Muscle of arm (tissue), 14 donors: ENCODE measurements around the gene OGFRL1. TPM values are rescaled to one million over a fixed set of nuclear protein-coding genes. Genes with fewer than 3 reads are reported as not detected.
"Not testable (repeated sequence)": the region's sequence is repeated elsewhere in the genome, so short reads cannot be mapped to it uniquely, and the experiment has no call there.

ENCODE experiments used
- DNase-seq: peaks from one replicate; pipeline ENCODE4 v3.0.0-alpha.2; 2013
- long read RNA-seq, 11 donors: transcript quantifications; one replicate each; lab custom pipeline, GENCODE V29; 2026
- polyA plus RNA-seq, 12 donors: library from polyadenylated mRNA; unstranded; fragments of 120-200 nt; gene quantifications; one replicate each; pipeline ENCODE4 v1.2.1, GENCODE V29; 2013; ENCODE audit not compliant: insufficient read length in 12 of 12

The OGFRL1 gene
- polyA plus RNA-seq = 10 to 100 TPM in 9 of 12 donors, 1 to 10 TPM in 3; 7.6 to 49.2 (median 10.9) TPM
- long read RNA-seq, donor 1 = 0 reads
- long read RNA-seq, donor 2, full-length matches to known transcripts = 4 of 4 reads
- long read RNA-seq, donor 2, partial matches to known transcripts = 0 of 4 reads
- long read RNA-seq, donor 2, other reads (novel, unspliced or antisense) = 0 of 4 reads
- long read RNA-seq, donor 3 = 0 reads
- long read RNA-seq, donor 4, full-length matches to known transcripts = 1 of 1 reads
- long read RNA-seq, donor 4, partial matches to known transcripts = 0 of 1 reads
- long read RNA-seq, donor 4, other reads (novel, unspliced or antisense) = 0 of 1 reads
- long read RNA-seq, donor 5, full-length matches to known transcripts = 3 of 3 reads
- long read RNA-seq, donor 5, partial matches to known transcripts = 0 of 3 reads
- long read RNA-seq, donor 5, other reads (novel, unspliced or antisense) = 0 of 3 reads
- long read RNA-seq, donor 6, full-length matches to known transcripts = 2 of 2 reads
- long read RNA-seq, donor 6, partial matches to known transcripts = 0 of 2 reads
- long read RNA-seq, donor 6, other reads (novel, unspliced or antisense) = 0 of 2 reads
- long read RNA-seq, donor 7, full-length matches to known transcripts = 1 of 1 reads
- long read RNA-seq, donor 7, partial matches to known transcripts = 0 of 1 reads
- long read RNA-seq, donor 7, other reads (novel, unspliced or antisense) = 0 of 1 reads
- long read RNA-seq, donor 8, full-length matches to known transcripts = 2 of 2 reads
- long read RNA-seq, donor 8, partial matches to known transcripts = 0 of 2 reads
- long read RNA-seq, donor 8, other reads (novel, unspliced or antisense) = 0 of 2 reads
- long read RNA-seq, donor 9 = 0 reads
- long read RNA-seq, donor 10, full-length matches to known transcripts = 1 of 1 reads
- long read RNA-seq, donor 10, partial matches to known transcripts = 0 of 1 reads
- long read RNA-seq, donor 10, other reads (novel, unspliced or antisense) = 0 of 1 reads
- long read RNA-seq, donor 11 = 0 reads

- peak; percentile 49 for DNase-seq
These were observed at the start of gene OGFRL1 for GRCh38 chr6:71288228-71289038. OGFRL1 (plus strand) TSS chr6:71288811; CDS start chr6:71288937, 126 bp downstream.

DNA sequence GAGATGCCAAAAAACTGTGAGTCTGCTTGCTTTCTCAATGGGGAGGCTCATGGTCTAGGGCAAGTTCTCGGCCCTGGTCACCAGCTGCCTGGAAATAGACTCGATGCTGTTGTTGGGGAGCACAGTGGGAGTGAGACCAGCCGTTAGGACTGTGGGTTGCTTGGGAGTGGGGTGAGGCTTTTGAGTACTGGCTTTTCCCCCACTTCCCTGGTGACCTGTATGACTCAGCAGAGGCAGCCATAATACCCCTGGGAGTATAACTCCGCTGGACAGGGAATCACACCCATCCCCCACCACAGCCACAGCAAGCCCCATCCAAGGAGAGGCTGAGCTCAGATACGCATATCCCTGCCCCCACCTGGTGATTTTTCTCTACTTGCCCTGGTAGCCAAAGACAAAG, 48.9 kb upstream of the OGFRL1 start:
- DNase-seq = no peak

- no peak for DNase-seq
These were observed 43.2 kb upstream of the OGFRL1 start for GRCh38 chr6:71245265-71246049.

GRCh38 chr6:71246596-71246995, 42.0 kb upstream of the OGFRL1 start:
- DNase-seq = no peak

DNA sequence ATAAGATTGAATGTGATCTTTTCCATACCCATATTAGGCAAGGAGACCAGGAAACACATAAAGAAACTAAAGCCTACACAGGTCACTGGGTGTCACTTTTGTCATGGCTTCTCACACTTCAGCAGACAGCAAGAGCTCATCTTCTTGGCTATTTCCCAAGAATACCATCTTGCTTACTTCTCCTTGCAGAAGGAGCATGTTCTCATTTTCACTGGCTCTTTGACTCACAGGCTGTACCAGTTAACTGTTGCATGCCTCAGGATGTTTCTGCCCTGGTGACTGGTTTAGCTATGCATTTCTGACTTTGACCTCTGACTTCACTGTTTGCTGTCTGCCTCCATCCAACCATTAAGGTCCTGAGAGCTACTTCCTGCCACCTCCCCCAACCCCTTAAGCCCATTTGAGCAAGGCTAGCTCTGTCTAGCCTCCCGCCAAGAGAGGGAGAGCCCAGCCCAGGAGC, 40.3 kb upstream of the OGFRL1 start:
- DNase-seq = peak; percentile 17

DNA sequence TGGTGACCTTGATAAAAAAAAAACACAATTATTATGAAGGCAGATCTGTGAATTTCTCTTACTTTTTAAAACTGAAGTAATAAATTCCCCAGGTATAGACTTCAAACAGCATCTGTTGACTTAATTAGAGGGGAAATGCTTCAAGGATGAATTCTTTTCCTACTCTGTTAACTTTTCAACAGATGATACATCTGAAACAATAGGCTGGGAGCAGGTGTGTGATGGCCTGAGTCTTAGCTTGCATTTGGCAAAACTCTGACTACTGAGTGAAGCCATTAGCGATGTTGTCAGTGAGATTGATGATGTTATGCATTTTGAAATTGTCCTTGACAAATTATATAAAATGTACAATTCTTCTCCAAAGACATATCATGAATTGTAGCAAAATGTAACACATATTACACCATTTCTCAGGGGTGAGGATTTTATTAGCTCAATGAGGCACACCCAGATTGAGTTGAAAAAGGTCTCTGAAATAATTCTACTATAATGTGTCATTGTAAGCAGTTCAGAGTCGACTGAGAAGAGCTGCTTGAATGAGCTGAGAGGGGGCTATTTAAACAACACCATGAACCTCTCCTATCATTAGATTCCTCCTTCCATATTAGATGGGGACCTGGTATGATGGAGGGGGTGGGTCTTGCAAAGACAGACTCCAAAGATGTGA, 39.6 kb upstream of the OGFRL1 start:
- DNase-seq = no peak

DNA sequence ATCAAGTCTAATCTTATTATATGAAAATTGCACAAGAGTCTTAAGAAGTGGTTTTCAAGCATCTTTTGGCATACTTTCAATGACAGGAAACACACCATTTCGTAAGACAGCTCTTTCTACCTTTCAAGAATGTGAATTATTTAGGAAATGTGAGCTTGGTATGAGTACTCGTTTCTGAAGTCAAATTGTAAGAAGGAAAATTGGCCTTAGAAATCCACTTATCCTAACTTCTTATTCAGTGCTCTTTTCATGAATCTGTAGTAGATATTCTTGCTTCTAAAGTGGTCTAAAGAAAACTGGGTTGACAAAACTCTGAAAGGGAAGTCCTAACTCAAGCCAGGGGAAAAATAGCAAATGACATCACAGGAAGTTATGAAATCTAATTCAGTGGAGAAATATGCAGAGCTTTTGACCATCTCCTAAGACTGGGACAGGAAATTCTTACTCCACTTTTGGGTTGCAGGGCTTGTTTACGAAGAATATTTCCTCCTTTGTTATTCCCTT, 38.5 kb upstream of the OGFRL1 start:
- peak; percentile 44 for DNase-seq

DNA sequence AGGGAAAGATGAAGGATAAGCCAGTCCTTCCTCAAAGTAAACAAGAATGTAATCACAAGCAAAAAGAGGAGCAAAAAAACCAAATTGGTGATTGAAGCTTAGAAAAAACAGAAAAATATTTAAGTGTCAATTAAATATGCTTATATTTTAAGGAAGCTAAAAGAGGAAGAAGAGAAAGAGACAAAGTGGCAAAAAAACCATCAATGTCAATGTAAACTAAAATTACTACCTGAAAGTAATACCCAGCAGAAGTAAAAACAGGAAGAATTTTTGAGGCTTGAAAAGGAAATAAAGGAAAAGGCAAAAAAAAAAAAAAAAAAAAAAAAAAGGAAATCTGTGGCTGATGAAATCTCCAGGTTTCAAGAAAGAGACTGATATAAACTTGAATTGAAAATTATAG, 36.2 kb upstream of the OGFRL1 start:
- no peak for DNase-seq

DNA sequence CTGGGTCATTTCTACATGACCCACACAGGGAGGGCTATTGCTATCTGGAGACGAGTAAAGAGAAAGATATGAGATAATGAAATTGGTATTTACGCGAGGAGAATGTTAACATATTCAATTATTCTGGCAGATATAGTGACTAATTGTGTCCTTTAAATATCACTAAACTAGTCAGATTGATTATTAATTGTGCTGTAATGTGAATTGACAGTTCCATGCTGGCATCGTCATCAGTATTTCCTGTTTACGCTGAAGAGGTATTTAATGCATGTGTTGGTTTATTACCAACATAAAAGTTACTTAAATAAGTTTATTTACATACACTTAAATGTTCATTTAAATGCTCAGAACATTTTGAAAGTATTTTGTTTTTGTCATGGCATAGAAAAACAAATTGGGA, 35.7 kb upstream of the OGFRL1 start:
- DNase-seq = no peak

DNA sequence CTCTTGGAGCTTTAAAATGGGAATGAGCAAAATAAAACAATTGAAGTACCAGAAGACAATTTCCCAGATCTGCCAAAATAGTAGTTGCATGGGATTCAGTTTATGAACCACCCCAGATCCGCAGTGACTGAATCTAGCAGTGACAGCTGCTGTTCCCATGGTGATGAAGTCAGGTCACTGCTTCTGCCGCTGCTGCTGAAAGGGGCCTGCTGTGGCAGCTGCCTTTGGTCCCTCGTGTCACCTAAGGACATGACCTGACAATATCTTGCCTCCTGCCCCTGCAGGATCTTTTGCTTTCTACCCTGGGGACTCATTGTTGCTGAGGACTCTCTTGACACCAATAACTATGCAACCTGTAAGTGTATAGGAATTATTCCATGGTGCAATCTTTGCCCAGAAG, 34.3 kb upstream of the OGFRL1 start:
- no peak for DNase-seq

DNA sequence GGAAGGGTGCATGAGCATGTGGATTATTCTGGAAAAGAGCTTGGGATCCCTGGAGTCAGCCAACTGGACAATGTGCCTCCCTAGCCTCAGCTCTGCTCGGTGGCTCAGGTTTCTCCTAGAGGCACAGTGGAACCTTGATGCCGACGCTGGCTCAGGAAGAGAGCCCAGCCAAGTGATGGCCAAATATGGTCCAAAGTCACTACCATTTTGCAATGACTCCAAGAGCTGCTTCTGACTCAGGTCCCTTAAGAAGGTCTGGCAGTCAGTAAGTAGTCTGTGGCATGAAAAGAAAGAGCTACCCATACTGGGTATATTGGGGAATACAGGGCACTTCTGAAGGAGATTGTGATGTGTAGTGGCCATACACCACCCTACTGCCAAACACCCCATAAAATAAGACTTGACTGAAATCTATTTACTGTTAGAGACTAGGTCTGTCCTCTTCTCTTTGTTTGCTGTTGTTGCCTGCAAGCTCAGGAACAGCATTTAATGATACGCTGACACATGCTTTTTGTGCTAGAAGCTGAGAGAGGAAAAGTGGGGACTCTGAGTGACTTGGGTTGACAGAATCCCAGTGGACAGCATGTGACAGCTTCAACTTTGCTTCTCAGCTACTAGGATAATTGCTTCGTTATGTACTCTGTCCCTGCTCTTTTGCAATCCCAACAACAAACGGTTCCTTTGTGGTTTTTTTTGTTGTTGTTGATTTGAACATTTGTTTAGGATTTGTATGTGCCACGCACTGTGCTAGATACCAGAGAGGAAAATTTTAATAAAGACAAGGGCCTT, 30.3 kb upstream of the OGFRL1 start:
- no peak for DNase-seq

DNA sequence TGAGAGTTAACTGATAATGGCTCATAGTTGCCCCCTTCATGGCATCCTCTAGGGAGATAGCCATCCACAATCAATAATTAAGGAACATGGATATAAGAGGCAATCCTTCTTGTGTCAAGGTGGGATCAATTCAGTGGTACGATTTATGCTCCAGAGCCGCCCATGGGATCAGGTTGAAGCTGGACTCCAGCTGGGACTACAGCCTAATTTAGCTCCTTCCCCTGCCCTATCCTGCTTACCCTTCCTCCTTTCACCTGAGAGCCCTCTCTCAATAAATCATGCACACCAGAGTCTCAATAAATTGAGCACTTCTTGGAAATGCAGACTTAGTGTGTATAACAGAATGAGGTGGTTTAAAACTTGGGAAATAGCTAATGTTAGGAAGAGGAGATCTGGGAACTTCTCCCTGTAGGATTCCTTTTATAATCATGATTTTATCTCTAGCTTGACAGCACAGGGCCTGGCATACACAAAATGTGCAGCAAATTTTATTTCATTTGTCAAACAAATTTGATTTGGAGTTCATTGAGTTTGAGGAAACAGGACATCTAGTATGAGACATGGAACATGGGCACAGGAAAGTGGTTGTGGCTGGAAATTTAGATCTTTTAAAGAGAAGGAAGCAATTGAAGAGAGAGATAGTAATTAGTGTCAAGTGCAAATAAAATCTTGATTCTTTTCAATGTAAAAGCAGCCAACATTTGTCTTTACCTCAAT, 28.6 kb upstream of the OGFRL1 start:
- no peak for DNase-seq

DNA sequence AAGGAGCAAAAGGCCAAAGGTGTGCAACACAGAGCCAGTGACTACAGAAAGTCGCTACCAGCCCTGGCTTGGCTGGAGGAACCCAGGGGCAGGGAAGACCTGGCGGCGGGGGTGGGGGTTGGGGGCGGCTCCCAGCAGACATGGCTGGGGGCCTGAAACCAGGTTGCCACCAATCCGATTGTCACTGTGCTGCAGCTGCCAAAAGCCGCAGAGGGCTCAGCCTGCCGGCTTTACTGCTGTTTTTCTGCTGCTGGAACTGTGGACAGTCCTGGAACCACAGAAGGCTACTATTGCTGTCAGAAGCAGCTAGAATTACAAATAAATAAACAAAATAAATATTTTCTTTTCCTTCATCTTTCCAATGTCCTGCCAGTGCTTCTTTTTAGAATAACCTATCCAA, 25.7 kb upstream of the OGFRL1 start:
- no peak for DNase-seq

- not testable (repeated sequence) for DNase-seq
These were observed 22.2 kb upstream of the OGFRL1 start for GRCh38 chr6:71266392-71266791.

GRCh38 chr6:71268735-71269437, 19.7 kb upstream of the OGFRL1 start:
- DNase-seq = no peak

DNA sequence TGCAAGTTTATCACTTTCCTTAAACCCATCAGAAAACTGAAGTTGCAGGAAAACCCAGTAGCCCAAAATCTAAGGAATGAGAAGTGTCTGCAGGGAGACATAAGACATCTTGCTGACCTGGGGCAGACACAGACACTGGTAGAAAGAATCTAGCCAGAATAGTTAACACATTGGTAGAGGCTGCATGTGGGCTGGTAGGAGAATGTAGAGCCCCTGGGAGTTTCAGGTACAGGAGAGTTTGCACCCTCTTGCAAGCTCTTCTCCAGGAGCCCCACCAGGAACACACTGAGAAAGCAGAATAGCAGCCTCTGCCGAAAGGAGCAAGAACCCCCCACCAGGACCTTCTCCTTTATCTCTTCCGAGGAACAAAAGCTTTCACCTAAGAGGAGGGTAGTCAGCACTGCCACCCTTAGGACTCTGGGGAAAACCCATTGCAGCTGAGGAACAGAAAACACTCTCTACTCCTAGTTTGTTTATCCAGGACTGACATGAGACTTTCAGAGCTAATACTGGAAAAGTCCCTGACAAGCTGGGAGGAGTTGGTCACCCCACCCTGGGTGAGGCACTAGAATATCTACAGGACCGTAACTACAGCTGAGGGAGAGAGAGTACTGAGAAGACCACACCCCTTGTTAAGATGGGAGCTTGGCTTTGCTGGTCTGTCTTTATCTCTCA, 10.5 kb upstream of the OGFRL1 start:
- DNase-seq = no peak

DNA sequence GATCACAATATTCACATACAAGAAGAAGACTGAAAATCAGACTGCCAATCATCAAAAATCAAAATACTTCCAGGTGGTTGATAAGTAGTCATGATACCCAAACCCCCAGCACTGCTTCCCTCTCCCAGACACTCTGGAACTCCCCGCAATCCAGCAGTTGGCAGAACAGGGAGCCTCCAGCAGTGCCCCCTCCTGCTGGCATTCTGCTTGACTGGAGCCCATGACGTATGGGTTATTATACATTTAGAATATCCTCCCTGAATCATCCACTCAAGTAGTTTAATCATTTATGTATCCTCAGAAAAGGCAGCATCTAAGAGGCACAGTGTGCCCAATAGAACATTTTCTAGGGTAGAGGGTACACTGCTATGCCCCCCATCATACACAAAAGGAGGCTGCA, 9.3 kb upstream of the OGFRL1 start:
- no peak for DNase-seq
